Chondrocyte (in vitro differentiated cells): ENCODE measurements around the gene LRRC27. TPM values are rescaled to one million over a fixed set of nuclear protein-coding genes. Genes with fewer than 3 reads are reported as not detected.

Experiments used
- DNase-seq: peaks from one replicate; pipeline ENCODE4 v3.0.0; 2021; ENCODE audit warnings: mixed read lengths, low spot score
- H3K27ac Mint-ChIP-seq: one replicate; pipeline ENCODE4 v1.8.0; 2021; ENCODE audit warnings: mild to moderate bottlenecking, moderate library complexity, mixed read lengths; ENCODE audit not compliant: unreplicated experiment
- H3K27me3 Mint-ChIP-seq: 2 replicates; pipeline ENCODE4 v1.8.0; 2021; ENCODE audit warnings: low read depth, mixed read lengths
- H3K36me3 Mint-ChIP-seq: 2 replicates; pipeline ENCODE4 v1.8.0; 2021; ENCODE audit warnings: low read depth, mixed read lengths
- H3K4me1 Mint-ChIP-seq: 2 replicates; pipeline ENCODE4 v1.8.0; 2021; ENCODE audit warnings: low read depth, mild to moderate bottlenecking, mixed read lengths
- H3K4me3 Mint-ChIP-seq: one replicate; pipeline ENCODE4 v1.8.0; 2021; ENCODE audit warnings: mild to moderate bottlenecking, moderate library complexity, mixed read lengths; ENCODE audit not compliant: unreplicated experiment
- H3K9me3 Mint-ChIP-seq: 2 replicates; pipeline ENCODE4 v1.8.0; 2021; ENCODE audit warnings: low read depth, mixed read lengths
- CTCF ChIP-seq: fragments of 200-600 bp; sonication (generic); IDR thresholded peaks from 2 replicates; pipeline ENCODE4 v1.5.0; 2021; ENCODE audit warnings: antibody characterized with exemption, mild to moderate bottlenecking, moderate library complexity
- total RNA-seq: library from RNA; stranded (reverse); gene quantifications from 3 replicates; pipeline ENCODE4 v1.2.1, GENCODE V29; 2021

LRRC27 gene
- total RNA-seq, 1 donor from 2014 or later, result 13.2 TPM

- peak; percentile 68 for DNase-seq
- no peak for TF ChIP-seq CTCF
- Mint-ChIP-seq H3K27me3 (no peaks in the 10 kb centered on the region), H3K4me1 (peaks cover 9% of the 10 kb centered on the region), H3K36me3 (peaks cover 2% of the 10 kb centered on the region), H3K9me3 (no peaks in the 10 kb centered on the region), H3K4me3 (no peak overlapping the region), H3K27ac (no peak overlapping the region)
These were observed 28.5 kb upstream of the LRRC27 start for GRCh38 chr10:132303361-132304115.

DNA sequence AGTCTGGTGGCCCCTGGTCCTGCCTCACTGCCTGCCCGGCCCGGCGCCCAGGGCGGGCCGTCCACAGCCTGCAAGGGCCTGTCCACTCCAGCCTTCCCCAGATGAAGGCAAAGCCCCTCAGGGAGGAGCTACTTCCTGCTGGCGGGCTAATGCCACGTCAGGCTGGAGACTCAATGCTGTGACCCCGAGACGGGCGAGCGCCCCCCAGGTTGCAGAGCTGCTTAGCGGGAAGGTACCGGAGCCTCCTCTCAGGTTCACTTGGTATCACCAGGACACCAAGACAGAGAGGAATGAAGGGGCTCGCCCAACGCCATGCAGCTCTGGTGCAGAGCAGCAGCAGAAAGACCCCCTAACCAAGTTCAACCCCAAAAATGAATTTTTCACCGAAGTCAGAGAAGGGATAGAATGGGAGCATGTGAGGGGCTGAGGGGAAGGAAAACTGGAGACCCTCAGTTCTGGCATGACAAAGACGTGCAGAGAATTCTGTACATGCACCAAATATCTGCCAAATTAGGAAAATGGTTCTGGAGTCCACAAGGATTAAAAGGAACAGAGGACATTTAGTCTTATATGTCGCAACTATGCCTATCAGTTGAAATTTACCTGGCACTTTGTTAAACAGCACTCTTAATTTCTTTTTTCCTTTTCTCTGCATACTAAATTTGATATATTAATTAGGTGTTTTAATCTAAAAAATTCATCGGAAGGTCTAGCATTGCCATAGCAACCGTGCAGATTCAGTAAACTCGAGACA is 27.1 kb upstream of the LRRC27 start:
- Mint-ChIP-seq H3K27me3 (no peaks in the 10 kb centered on the region), H3K9me3 (no peaks in the 10 kb centered on the region), H3K4me3 (no peak overlapping the region), H3K36me3 (peaks cover 2% of the 10 kb centered on the region), H3K27ac (no peak overlapping the region), H3K4me1 (peaks cover 12% of the 10 kb centered on the region)
- TF ChIP-seq CTCF, result no peak
- DNase-seq, result peak; percentile 74

DNA sequence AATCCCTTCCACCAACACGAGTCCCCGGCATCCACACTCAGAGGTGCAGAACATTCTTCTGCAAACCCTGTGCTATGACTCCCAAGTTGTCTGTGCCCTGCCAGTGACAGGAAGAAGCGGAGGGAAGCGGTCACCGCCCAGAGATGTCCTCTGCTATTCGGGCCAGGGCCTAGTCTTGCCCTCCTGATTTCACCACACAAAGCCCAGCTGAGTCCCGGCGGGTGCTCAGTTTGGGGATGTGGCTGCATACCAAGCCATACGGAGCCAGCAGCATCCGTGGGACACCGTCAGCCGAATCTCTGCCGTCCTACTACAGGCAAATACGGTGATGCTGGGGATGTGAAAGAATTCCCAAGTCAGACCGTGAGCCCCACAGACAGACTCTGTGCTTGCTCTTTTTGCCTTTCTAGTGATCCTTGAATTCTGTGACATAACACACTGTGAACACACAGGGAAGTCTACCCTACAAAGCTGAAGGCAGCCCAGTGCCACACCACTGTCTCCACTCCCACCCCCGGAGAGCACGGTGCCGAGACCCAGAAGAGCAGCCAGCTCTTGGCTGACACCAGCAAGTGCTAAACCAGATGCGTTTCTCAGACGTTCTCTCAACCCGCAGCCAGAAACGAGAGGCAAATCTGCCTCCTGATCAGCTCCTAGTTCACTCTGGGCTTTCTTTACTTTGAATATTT is 26.2 kb upstream of the LRRC27 start:
- H3K4me3 Mint-ChIP-seq, result no peak overlapping the region
- peaks cover 9% of the 10 kb centered on the region for H3K4me1 Mint-ChIP-seq
- H3K27me3 Mint-ChIP-seq, result no peaks in the 10 kb centered on the region
- H3K9me3 Mint-ChIP-seq, result no peaks in the 10 kb centered on the region
- TF ChIP-seq CTCF, result no peak
- H3K36me3 Mint-ChIP-seq, result peaks cover 2% of the 10 kb centered on the region
- DNase-seq, result peak; percentile 44
- no peak overlapping the region for H3K27ac Mint-ChIP-seq

DNA sequence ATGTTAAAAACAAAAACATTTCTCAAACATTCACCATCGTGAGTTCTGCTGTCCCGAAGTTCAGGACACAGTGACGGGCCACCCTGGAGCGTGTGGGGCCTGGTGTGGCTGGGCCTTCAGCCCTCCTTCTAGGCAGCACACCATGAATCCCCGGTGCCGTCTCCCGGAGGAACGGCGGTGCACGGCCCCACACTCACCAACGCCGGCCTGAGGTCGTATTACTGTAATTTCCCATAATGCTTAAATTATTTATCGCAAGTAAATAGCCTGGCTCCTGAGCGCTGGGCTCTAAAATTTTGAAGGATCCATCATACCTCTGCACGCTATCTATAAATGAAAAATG is 25.7 kb upstream of the LRRC27 start:
- no peak overlapping the region for H3K27ac Mint-ChIP-seq
- H3K27me3 Mint-ChIP-seq, result no peaks in the 10 kb centered on the region
- peak overlapping the region; percentile 7 for H3K4me3 Mint-ChIP-seq
- peaks cover 2% of the 10 kb centered on the region for H3K36me3 Mint-ChIP-seq
- H3K9me3 Mint-ChIP-seq, result no peaks in the 10 kb centered on the region
- H3K4me1 Mint-ChIP-seq, result peaks cover 7% of the 10 kb centered on the region
- no peak for TF ChIP-seq CTCF
- DNase-seq, result peak; percentile 74
